Measurements from ENCODE around the gene DUOXA1.

DNA sequence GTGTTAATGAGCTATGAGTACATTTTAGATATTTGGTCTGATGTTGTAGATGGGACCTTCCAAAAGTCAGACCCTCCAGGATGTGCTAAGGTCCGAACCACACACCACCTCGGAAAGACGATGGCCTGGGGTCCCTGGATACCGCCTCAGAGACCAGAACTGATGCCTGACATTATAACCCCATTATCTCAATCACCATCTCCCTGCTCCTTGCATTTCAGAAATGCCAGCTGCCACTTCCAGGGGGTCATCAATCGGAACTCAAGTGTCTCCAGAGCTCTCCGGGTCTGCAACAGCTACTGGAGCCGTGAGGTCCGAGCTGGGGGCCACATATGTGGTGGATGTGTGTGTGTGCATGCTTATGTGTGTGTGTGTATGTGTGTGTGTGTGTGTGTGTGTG, 8.0 kb upstream of the DUOXA1 start:
- TF ChIP-seq, protein P1, sequence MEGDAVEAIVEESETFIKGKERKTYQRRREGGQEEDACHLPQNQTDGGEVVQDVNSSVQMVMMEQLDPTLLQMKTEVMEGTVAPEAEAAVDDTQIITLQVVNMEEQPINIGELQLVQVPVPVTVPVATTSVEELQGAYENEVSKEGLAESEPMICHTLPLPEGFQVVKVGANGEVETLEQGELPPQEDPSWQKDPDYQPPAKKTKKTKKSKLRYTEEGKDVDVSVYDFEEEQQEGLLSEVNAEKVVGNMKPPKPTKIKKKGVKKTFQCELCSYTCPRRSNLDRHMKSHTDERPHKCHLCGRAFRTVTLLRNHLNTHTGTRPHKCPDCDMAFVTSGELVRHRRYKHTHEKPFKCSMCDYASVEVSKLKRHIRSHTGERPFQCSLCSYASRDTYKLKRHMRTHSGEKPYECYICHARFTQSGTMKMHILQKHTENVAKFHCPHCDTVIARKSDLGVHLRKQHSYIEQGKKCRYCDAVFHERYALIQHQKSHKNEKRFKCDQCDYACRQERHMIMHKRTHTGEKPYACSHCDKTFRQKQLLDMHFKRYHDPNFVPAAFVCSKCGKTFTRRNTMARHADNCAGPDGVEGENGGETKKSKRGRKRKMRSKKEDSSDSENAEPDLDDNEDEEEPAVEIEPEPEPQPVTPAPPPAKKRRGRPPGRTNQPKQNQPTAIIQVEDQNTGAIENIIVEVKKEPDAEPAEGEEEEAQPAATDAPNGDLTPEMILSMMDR (conservative IDR thresholded peaks at IDR 0.05 in 1 of 2, IDR thresholded peaks at IDR 0.05 in 1 of 2; ENCODE audit: low read depth in 1 of 2, low read length in 2 of 2): no peak
- no peak for TF ChIP-seq EZH2 (IDR thresholded peaks at IDR 0.05; ENCODE audit: low read length, missing control alignments)
